Fibroblast of lung (primary cell): Measurements from ENCODE around the gene ZNF425. TPM values are rescaled to one million over a fixed set of nuclear protein-coding genes. Genes with fewer than 3 reads are reported as not detected.

Source experiments
- DNase-seq, 2 donors: peaks; one replicate each; pipeline versions ENCODE4 v3.0.0 to v3.0.0-alpha.2; 2010; ENCODE audit warnings: low read depth in 2 of 2
- H2AFZ ChIP-seq: 2 replicates; pipeline ENCODE4 v1.5.1; 2012; ENCODE audit warnings: low read length, control low read depth, inconsistent platforms
- H3K27ac ChIP-seq: 2 replicates; pipeline ENCODE4 v1.5.1; 2011; ENCODE audit warnings: low read length, control low read depth; ENCODE audit not compliant: insufficient read depth
- H3K27me3 ChIP-seq: 2 replicates; pipeline ENCODE4 v1.5.1; 2011; ENCODE audit warnings: mild to moderate bottlenecking, low read length; ENCODE audit not compliant: control insufficient read depth, insufficient read depth
- H3K36me3 ChIP-seq: 2 replicates; pipeline ENCODE4 v1.5.1; 2011; ENCODE audit warnings: low read length; ENCODE audit not compliant: control insufficient read depth, insufficient read depth
- H3K4me1 ChIP-seq: 2 replicates; pipeline ENCODE4 v1.5.1; 2011; ENCODE audit warnings: low read length; ENCODE audit not compliant: control insufficient read depth, insufficient read depth; ENCODE audit errors: extremely low read depth
- H3K4me2 ChIP-seq: 2 replicates; pipeline ENCODE4 v1.5.1; 2011; ENCODE audit warnings: low read length, control low read depth; ENCODE audit not compliant: insufficient read depth; ENCODE audit errors: extremely low read depth
- H3K4me3 ChIP-seq, 4 experiments: fragments of 200-600 bp in 1 of 4; sonication (generic) in 1 of 4; replicated peaks in 1 of 4; 2 replicates each; pipeline ENCODE4 v1.5.1; 2011 to 2016; ENCODE audit warnings: low read length in 4 of 4, low read depth in 3 of 4, mild to moderate bottlenecking in 3 of 4, control low read depth in 2 of 4, inconsistent platforms in 1 of 4, mixed read lengths in 1 of 4; ENCODE audit not compliant: insufficient read depth in 1 of 4; ENCODE audit errors: control extremely low read depth in 1 of 4
- H3K79me2 ChIP-seq: 2 replicates; pipeline ENCODE4 v1.5.1; 2012; ENCODE audit warnings: mild to moderate bottlenecking, low read length, inconsistent platforms; ENCODE audit not compliant: control insufficient read depth, insufficient read depth
- H3K9ac ChIP-seq: 2 replicates; pipeline ENCODE4 v1.5.1; 2011; ENCODE audit warnings: mild to moderate bottlenecking, low read length, control low read depth; ENCODE audit not compliant: insufficient read depth
- H3K9me3 ChIP-seq: 2 replicates; pipeline ENCODE4 v1.5.1; 2012; ENCODE audit warnings: low read depth, low read length; ENCODE audit not compliant: control insufficient read depth, insufficient read depth
- H4K20me1 ChIP-seq: 2 replicates; pipeline ENCODE4 v1.5.1; 2011; ENCODE audit warnings: low read length; ENCODE audit not compliant: control insufficient read depth, insufficient read depth; ENCODE audit errors: extremely low read depth
- CTCF ChIP-seq, 2 donors: IDR thresholded peaks in 1 of 2; conservative IDR thresholded peaks in 1 of 2; 1 replicate in 1 of 2; 2 replicates in 1 of 2; pipeline ENCODE4 v1.5.1; 2011 to 2012; ENCODE audit warnings: low read length in 2 of 2, control low read depth in 1 of 2, inconsistent platforms in 1 of 2, low read depth in 1 of 2, mild to moderate bottlenecking in 1 of 2
- EZH2 ChIP-seq: IDR thresholded peaks from 2 replicates; pipeline ENCODE4 v1.5.1; 2012; ENCODE audit warnings: low read length, control low read depth, mild to moderate bottlenecking; ENCODE audit errors: missing control alignments
- polyA plus RNA-seq, 2 donors: library from polyadenylated mRNA; depleted of rRNA in 1 of 2; stranded (reverse) in 1 of 2; unstranded in 1 of 2; fragments of >200 nt; gene quantifications; 2 replicates each; pipeline ENCODE4 v1.2.1, GENCODE V29; 2011 to 2012; ENCODE audit warnings: missing spikeins in 1 of 2
- total RNA-seq: library from RNA; depleted of rRNA; stranded (reverse); fragments of >200 nt; gene quantifications from 2 replicates; pipeline ENCODE4 v1.2.1, GENCODE V29; 2014

Gene ZNF425
- total and polyA plus RNA-seq, 2 donors (not counting 1 experiment from before 2014, with no cell fraction given) = 1.2 to 4.6 TPM

GRCh38 chr7:149053885-149054284 lies 72.2 kb downstream of the ZNF425 start:
- Histone ChIP-seq H3K9ac (no peak overlapping the region), H3K36me3 (no peaks in the 10 kb centered on the region), H3K9me3 (no peaks in the 10 kb centered on the region), H3K4me1 (no peaks in the 10 kb centered on the region), H3K4me2 (no peak overlapping the region), H3K27ac (no peak overlapping the region), H4K20me1 (no peaks in the 10 kb centered on the region), H2AFZ (no peak overlapping the region), H3K27me3 (no peaks in the 10 kb centered on the region), H3K4me3 (no peak overlapping the region), H3K79me2 (no peaks in the 10 kb centered on the region)
- TF ChIP-seq EZH2 (no peak), CTCF (conservative IDR thresholded peaks at IDR 0.05 in 1 of 2, IDR thresholded peaks at IDR 0.05 in 1 of 2; ENCODE audit: low read depth in 1 of 2, low read length in 2 of 2) (no peak)
- no peak for DNase-seq

DNA sequence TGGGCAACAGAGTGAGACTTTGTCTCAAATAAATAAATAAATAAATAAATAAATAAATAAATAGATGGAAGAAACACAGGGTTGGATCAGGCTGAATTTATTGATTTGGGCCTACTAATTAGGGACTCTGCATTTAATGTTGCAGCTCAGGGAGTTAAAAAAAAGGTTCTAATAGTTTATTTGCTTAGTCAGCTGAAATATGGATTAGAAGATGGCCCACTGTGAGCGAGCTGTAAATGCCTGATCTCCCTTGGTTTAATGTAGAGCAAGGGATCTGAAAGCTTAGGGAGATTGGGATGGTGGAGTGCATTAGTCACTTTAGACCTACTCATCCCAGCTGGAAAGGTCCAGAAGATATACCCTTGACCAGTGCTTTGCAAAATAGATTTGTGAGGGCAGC lies 72.7 kb downstream of the ZNF425 start:
- H3K4me1 ChIP-seq = no peaks in the 10 kb centered on the region
- H4K20me1 ChIP-seq = no peaks in the 10 kb centered on the region
- H3K9ac ChIP-seq = no peak overlapping the region
- H3K4me3 ChIP-seq = no peak overlapping the region
- no peaks in the 10 kb centered on the region for H3K27me3 ChIP-seq
- DNase-seq = no peak
- H3K4me2 ChIP-seq = no peak overlapping the region
- no peak overlapping the region for H3K27ac ChIP-seq
- no peaks in the 10 kb centered on the region for H3K9me3 ChIP-seq
- TF ChIP-seq EZH2 (no peak), CTCF (conservative IDR thresholded peaks at IDR 0.05 in 1 of 2, IDR thresholded peaks at IDR 0.05 in 1 of 2; ENCODE audit: low read depth in 1 of 2, low read length in 2 of 2) (no peak)
- no peaks in the 10 kb centered on the region for H3K36me3 ChIP-seq
- H3K79me2 ChIP-seq = no peaks in the 10 kb centered on the region
- no peak overlapping the region for H2AFZ ChIP-seq

Other genes starting within 250 kb of the ZNF425 start
- 6.7 and 7.1 TPM in 2 replicates for gene EZH2, start 242.0 kb downstream of the ZNF425 start, total RNA-seq
- gene EZH2, start 242.0 kb downstream of the ZNF425 start, polyA plus RNA-seq = 10.1 and 24.8 TPM in 2 replicates
- 156 and 266 TPM in 2 replicates for gene PDIA4, start 97.8 kb downstream of the ZNF425 start, total RNA-seq
- 210 and 236 TPM in 2 replicates for gene PDIA4, start 97.8 kb downstream of the ZNF425 start, polyA plus RNA-seq
- gene ZNF786, start 35.6 kb downstream of the ZNF425 start, total RNA-seq = 4.6 and 5.4 TPM in 2 replicates
- 1.7 and 1.8 TPM in 2 replicates for gene ZNF786, start 35.6 kb downstream of the ZNF425 start, polyA plus RNA-seq
- gene ZNF398, start 21.1 kb upstream of the ZNF425 start, total RNA-seq = 5.9 and 7.3 TPM in 2 replicates
- gene ZNF398, start 21.1 kb upstream of the ZNF425 start, polyA plus RNA-seq = 6.7 TPM in 2 replicates
- gene ZNF282, start 69.2 kb upstream of the ZNF425 start, total RNA-seq = 16.7 and 23.1 TPM in 2 replicates
- gene ZNF282, start 69.2 kb upstream of the ZNF425 start, polyA plus RNA-seq = 6.8 and 7.4 TPM in 2 replicates
- gene ZNF212, start 113.3 kb upstream of the ZNF425 start, total RNA-seq = 4.4 and 4.8 TPM in 2 replicates
- gene ZNF212, start 113.3 kb upstream of the ZNF425 start, polyA plus RNA-seq = 3.7 and 4.2 TPM in 2 replicates
- 8.7 and 11.4 TPM in 2 replicates for gene ZNF783, start 135.9 kb upstream of the ZNF425 start, total RNA-seq
- gene ZNF783, start 135.9 kb upstream of the ZNF425 start, polyA plus RNA-seq = 2.6 and 3.3 TPM in 2 replicates